Mononuclear cell (primary cell): ENCODE results near the gene MMP2. TPM values are rescaled to one million over a fixed set of nuclear protein-coding genes. Genes with fewer than 3 reads are reported as not detected.

Experiments used
- H3K27me3 ChIP-seq: 2 replicates; pipeline ENCODE4 v1.6.0; 2011; ENCODE audit warnings: low read length, control low read depth; ENCODE audit not compliant: insufficient read depth
- H3K4me1 ChIP-seq: 2 replicates; pipeline ENCODE4 v1.5.1; 2011; ENCODE audit warnings: mild to moderate bottlenecking, low read length, control low read depth; ENCODE audit not compliant: insufficient read depth
- H3K4me3 ChIP-seq: 2 replicates; pipeline ENCODE4 v1.5.1; 2011; ENCODE audit warnings: mild to moderate bottlenecking, low read length, moderate library complexity
- H3K9me3 ChIP-seq: 2 replicates; pipeline ENCODE4 v1.5.1; 2011; ENCODE audit warnings: low read depth, mild to moderate bottlenecking, control low read depth, low read length
- total RNA-seq: library from RNA; depleted of rRNA; stranded (reverse); fragments of >200 nt; gene quantifications from one replicate; pipeline ENCODE4 v1.2.3, GENCODE V29; 2012

The MMP2 gene
- total RNA-seq: 0.10 TPM

- Histone ChIP-seq H3K4me1 (peaks cover 4% of the 10 kb centered on the region), H3K27me3 (peaks cover 35% of the 10 kb centered on the region), H3K4me3 (no peak within 1 kb of the TSS), H3K9me3 (no peaks in the 10 kb centered on the region)
These were observed at the start of gene MMP2 for GRCh38 chr16:55478827-55479429. TSS of gene MMP2 (plus strand) at chr16:55479198. CDS start at chr16:55479480, 282 bp downstream.

DNA sequence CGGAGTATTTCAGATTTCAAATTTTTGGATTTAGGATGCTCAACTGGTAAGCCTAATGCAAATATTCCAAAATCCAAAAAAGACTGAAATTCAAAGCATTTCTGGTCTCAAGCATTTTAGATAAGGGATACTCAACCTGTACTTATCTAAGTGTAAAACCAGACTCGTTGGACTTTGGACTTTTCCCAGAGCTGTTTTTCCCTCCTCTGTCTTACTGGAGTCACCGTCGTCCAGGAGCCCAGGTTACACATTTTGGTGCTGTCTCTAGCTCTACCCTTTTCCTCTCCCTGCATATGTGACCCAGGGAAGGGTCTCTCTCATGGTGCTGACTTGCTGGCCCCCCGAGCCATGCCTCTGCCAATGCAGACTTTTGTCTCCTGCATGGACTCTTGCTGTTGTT, 46.0 kb upstream of the MMP2 start:
- no peaks in the 10 kb centered on the region for H3K27me3 ChIP-seq
- peaks cover 19% of the 10 kb centered on the region for H3K4me1 ChIP-seq
- H3K9me3 ChIP-seq: no peaks in the 10 kb centered on the region
- H3K4me3 ChIP-seq: no peak overlapping the region

DNA sequence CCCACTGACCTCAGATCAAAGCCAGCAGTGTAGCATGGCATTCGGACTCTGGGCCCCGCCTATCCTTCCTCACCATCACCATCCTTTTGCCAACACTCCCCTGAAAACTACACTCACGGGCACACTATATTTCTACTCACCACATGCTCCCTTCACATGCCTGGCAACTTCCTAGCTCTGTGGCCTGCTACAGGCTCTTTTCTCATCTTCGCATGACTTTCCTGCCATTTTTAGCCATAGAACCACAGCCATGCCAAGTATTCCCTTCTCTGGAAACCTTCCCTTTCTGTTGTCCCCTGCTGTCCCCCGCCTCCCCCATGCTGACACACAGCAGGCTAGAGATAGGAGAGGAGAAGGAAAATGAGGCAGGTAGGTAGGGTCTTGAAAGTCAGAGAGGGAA, 45.5 kb upstream of the MMP2 start:
- no peak overlapping the region for H3K4me3 ChIP-seq
- H3K4me1 ChIP-seq: peaks cover 23% of the 10 kb centered on the region
- H3K27me3 ChIP-seq: no peaks in the 10 kb centered on the region
- H3K9me3 ChIP-seq: no peaks in the 10 kb centered on the region

- no peaks in the 10 kb centered on the region for H3K27me3 ChIP-seq
- H3K4me3 ChIP-seq: no peak overlapping the region
- no peaks in the 10 kb centered on the region for H3K9me3 ChIP-seq
- H3K4me1 ChIP-seq: peaks cover 27% of the 10 kb centered on the region
These were observed 45.0 kb upstream of the MMP2 start for GRCh38 chr16:55434000-55434399.

- Histone ChIP-seq H3K9me3 (no peaks in the 10 kb centered on the region), H3K4me1 (peaks cover 36% of the 10 kb centered on the region), H3K4me3 (no peak overlapping the region), H3K27me3 (no peaks in the 10 kb centered on the region)
These were observed 43.6 kb upstream of the MMP2 start for GRCh38 chr16:55435387-55435786.

DNA sequence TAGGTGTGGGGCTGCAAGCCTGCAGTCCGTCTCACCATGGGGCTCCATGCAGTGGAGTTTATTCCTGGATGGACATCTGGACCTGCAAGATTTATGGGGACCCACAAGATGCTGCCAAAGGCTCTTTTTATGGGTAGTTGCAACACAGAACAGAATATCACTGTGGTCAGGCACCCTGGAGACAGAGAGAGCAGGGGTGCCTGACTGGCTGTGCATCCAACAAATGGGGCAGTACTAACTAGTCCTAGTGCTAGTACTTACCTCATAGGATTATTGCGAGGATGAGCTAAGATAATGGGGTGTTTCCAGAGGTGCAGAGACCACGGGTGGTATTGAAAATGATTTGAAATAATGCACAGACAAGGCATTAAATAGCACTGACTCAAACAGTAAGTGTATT, 42.4 kb upstream of the MMP2 start:
- no peaks in the 10 kb centered on the region for H3K27me3 ChIP-seq
- peaks cover 36% of the 10 kb centered on the region for H3K4me1 ChIP-seq
- no peaks in the 10 kb centered on the region for H3K9me3 ChIP-seq
- no peak overlapping the region for H3K4me3 ChIP-seq

DNA sequence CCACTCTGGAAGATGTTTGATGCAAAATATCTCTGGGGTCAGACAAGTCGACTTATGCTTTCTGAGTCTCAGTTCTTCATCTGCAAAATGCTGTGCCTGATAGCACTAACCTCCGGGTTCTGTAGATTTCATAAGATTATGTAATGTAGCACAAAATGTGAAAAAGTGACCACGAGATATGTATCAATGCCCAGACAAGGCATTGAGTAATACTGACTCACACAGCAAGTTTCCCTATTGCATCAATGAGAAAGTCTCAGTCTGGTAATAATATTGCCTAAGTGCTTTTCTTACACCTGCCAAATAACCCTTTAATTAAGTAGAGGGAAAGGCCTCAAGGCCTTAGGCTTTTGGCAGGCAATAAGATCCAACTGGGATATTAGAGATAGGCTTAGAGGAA, 41.4 kb upstream of the MMP2 start:
- H3K9me3 ChIP-seq: no peaks in the 10 kb centered on the region
- no peak overlapping the region for H3K4me3 ChIP-seq
- H3K27me3 ChIP-seq: no peaks in the 10 kb centered on the region
- peaks cover 36% of the 10 kb centered on the region for H3K4me1 ChIP-seq

- Histone ChIP-seq H3K4me1 (peaks cover 36% of the 10 kb centered on the region), H3K4me3 (no peak overlapping the region), H3K9me3 (no peaks in the 10 kb centered on the region), H3K27me3 (no peaks in the 10 kb centered on the region)
These were observed 40.7 kb upstream of the MMP2 start for GRCh38 chr16:55438281-55438680.

GRCh38 chr16:55439101-55439690, 39.8 kb upstream of the MMP2 start:
- no peaks in the 10 kb centered on the region for H3K27me3 ChIP-seq
- no peak overlapping the region for H3K4me3 ChIP-seq
- no peaks in the 10 kb centered on the region for H3K9me3 ChIP-seq
- peaks cover 43% of the 10 kb centered on the region for H3K4me1 ChIP-seq

- Histone ChIP-seq H3K4me1 (peaks cover 37% of the 10 kb centered on the region), H3K27me3 (no peaks in the 10 kb centered on the region), H3K4me3 (no peak overlapping the region), H3K9me3 (no peaks in the 10 kb centered on the region)
These were observed 35.3 kb upstream of the MMP2 start for GRCh38 chr16:55443434-55444346.

GRCh38 chr16:55444754-55445485, 34.1 kb upstream of the MMP2 start:
- Histone ChIP-seq H3K9me3 (no peaks in the 10 kb centered on the region), H3K27me3 (no peaks in the 10 kb centered on the region), H3K4me1 (peaks cover 26% of the 10 kb centered on the region), H3K4me3 (no peak overlapping the region)

DNA sequence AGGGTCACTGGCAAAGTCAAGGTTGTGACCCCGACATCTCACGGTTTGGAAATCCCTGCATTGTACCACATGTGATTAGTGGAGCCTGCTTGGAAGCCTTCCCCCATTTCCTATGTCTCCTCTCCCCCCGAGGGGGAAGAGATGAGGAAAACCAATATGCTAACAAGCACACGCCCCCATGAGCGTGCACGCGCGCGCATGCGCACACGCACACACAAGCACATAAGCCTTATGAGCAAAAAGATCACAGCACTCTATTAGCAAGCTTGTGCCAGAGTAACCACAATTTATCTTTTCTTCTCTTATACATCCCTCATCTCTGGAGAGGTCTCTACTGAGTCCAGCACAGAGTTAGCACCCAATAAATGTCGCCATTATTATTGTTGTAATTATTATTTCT, 31.8 kb upstream of the MMP2 start:
- H3K4me3 ChIP-seq: no peak overlapping the region
- no peaks in the 10 kb centered on the region for H3K9me3 ChIP-seq
- H3K27me3 ChIP-seq: no peaks in the 10 kb centered on the region
- H3K4me1 ChIP-seq: peaks cover 25% of the 10 kb centered on the region

DNA sequence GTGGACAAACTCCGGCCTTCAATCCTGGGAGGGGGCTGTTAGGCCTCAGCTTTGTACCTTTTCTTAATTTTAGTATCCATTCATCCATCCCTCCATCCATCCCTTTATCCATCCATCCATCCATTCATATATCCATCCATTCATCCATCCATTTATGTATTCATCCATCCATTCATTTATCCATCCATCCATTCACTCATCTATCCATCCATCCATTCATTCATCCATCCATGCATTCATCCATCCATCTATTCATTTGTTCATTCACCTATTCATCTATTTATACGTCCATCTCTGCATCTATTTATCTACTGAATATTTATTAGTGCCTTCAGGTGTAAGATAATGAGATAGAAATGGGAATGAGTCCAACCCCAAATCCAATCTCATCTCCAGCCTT, 26.0 kb upstream of the MMP2 start:
- H3K4me1 ChIP-seq: no peaks in the 10 kb centered on the region
- no peaks in the 10 kb centered on the region for H3K9me3 ChIP-seq
- no peak overlapping the region for H3K4me3 ChIP-seq
- no peaks in the 10 kb centered on the region for H3K27me3 ChIP-seq

DNA sequence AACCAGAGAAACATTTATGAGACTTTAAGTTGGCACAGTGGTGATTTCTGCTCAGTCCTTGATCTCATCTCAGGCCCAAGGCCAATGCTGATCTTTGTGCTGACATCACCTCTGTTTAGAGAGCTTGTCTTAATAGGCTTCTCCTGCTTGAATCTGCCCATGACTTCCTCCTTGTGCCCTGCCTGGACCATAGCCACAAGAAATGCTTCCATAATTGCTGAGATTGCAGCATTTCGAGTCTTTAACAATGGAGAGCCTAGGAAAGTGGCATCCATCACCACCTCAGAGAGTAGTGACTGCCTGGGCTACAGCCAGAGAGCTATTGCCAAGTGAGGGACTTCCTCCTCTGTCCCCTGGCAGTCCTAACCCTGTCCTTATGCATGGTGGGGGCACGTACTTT, 25.1 kb upstream of the MMP2 start:
- H3K4me1 ChIP-seq: no peaks in the 10 kb centered on the region
- no peaks in the 10 kb centered on the region for H3K27me3 ChIP-seq
- no peaks in the 10 kb centered on the region for H3K9me3 ChIP-seq
- H3K4me3 ChIP-seq: no peak overlapping the region

DNA sequence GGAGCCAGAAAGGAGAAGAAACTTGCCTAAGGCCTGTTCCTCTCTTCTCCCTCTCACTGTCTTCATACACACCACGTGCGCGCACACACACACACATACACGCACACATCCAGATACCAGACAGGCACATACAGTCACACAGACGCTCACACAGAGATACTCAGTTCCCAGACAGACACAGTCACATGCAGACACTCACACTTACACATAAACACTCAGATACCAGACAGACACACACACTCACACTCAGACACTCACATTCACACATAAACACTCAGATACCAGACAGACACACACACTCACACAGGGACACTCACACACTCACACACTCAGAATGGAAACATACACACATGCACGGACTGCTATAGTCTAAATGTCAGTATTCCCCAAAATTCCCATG, 24.1 kb upstream of the MMP2 start:
- H3K4me1 ChIP-seq: no peaks in the 10 kb centered on the region
- no peaks in the 10 kb centered on the region for H3K27me3 ChIP-seq
- no peaks in the 10 kb centered on the region for H3K9me3 ChIP-seq
- no peak overlapping the region for H3K4me3 ChIP-seq
